Cerebellar cortex (tissue), 1 donor: Measurements from ENCODE around the gene COQ7.
A peak's percentile ranks its signal among the peaks of the same experiment; 100 is the strongest.

Experiments used
- DNase-seq: peaks from one replicate; pipeline ENCODE4 v3.0.0-alpha.2; 2015; ENCODE audit warnings: low spot score

The COQ7 gene

DNA sequence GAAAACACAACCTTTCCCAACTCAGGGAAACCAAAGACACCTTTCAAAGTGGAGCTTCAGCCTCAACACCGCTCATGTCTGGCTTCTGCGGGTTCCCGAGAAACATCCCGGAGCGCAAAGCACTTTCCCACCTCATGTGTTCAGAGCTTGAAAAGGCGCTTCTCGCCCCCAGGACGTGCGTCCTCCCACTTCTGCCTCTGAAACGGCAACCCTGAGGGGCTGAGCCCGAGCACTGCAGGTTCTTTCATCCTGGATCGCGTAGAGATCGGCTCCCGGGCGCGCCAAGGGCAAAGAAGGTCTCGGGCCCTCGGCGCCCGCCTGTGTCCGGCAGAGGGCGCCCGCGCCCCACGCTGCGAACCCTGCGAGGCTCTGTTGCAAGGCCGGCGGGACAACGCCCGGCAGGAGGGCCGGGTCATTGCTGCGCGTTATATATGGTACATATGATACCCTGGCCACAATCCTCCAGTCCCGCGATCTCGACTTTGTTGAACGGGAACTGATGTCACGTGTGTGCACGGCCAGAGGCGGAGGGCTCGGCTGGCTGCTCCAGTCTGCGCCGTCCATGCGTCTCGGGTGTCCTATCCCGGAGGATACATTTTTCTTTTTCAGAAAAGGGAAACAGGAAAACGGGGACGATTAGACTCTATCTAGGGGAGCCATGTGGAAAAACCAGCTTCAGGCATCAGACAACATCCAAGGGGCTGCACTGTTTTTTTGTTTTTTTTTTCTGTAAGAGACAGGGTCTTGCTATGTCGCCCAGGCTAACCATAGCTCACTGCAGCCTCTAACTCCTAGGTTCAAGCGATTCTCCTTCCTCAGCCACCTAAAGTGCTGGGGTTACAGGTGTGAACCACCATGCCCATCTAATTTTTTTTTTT lies 19.1 kb downstream of the COQ7 start:
- DNase-seq = peak; percentile 71

DNA sequence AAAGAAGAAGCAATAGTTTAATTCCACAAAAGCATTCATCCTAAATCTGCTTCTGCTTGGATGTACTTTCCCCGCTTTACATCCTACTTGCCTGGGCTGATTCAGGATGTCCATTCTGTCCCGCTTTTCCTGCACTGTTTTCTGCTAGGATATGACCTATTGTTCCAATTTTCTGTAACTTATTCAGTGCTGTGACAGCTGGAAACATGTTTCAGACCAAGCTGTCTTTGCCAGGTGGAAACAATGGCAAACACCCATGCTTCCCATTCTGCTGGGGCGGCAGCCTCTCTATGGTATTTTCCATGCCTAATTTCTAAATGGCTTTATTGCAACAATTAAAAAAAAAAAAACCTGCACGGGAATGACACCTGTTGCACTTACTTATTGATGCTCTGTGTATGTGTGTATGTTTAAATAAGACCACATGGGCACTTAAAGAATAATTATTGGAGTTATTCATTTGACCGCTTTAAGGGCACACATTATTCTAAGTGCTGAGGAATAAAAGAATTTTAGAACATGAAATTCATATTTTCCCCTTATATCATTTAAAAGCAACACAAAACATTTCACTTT lies 21.0 kb downstream of the COQ7 start:
- no peak for DNase-seq

- DNase-seq = no peak
Observed at GRCh38 chr16:19089410-19089955, 22.1 kb downstream of the COQ7 start.

DNA sequence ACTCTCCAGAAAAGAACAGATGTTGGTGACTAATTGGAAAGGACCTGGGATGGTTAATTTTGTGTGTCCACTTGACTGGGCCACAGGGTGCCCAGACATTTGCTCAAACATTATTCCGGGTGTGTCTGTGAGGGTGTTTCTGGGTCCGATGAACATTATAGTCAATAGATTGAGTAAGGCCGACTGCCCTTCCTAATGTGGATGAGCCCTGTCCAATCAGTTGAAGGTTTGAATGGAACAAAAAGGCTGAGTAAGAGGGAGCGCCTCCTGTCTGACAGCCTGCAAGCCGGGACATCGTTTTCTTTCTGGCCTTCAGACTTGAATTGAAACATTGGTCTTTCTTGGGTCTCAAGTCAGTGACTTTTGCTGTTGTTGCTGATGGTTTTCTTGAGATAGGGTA lies 23.5 kb downstream of the COQ7 start:
- no peak for DNase-seq

DNA sequence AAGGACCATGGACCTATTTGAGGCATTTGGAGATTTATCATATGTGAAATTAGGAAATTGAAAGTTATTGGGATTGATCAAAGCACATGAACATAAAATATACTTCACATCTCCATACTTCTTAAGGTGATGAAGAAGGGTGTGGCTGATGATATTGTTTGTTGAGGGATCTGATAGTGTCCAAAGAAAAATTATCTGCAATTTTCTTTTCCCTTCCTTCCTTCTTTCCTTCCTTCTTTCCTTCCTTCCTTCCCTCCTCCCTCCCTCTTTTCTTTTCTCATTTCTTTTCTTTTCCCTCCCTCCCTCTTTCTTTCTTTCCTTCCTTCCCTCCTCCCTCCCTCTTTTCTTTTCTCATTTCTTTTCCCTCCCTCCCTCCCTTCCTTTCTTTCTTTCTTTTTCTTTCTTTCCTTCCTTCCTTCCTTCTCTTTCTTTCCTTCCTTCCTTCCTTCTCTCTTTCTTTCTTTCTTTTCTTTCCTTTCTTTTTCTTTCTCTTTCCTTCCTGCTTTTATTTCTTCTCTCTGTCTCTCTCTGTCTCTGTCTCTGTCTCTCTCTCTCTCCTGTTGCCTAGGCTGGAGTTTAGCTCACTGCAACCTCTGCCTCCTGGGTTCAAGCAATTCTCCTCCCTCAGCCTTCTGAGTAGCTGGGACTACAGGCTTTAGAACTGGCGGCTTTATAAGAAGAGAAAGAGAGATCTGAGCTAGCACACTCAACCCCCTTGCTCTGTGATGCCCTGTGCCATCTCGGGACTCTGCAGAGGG lies 25.4 kb downstream of the COQ7 start:
- DNase-seq = no peak

- no peak for DNase-seq
Observed at GRCh38 chr16:19093631-19094541, 26.5 kb downstream of the COQ7 start.

GRCh38 chr16:19094542-19095365 lies 27.3 kb downstream of the COQ7 start:
- no peak for DNase-seq

GRCh38 chr16:19095654-19096053 lies 28.2 kb downstream of the COQ7 start:
- DNase-seq = no peak

DNA sequence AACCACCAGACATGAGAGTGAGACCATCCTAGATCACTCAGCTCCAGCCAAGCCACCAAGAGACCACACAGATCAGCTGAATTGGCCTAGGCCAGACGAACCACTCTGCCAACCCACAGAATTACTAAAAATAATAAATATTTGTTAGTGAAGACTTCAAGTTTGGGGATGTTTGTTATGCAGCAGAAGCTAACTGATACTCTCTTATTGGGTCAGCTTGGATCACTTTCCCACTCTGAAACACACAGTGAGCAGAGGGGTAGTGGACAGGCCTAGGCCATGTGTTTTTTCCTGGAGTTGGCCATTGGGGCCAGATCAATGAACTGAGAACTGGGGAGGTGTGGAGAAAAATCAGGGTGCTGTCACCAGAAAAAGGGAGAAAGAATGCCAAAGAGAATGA lies 30.8 kb downstream of the COQ7 start:
- DNase-seq = no peak

DNA sequence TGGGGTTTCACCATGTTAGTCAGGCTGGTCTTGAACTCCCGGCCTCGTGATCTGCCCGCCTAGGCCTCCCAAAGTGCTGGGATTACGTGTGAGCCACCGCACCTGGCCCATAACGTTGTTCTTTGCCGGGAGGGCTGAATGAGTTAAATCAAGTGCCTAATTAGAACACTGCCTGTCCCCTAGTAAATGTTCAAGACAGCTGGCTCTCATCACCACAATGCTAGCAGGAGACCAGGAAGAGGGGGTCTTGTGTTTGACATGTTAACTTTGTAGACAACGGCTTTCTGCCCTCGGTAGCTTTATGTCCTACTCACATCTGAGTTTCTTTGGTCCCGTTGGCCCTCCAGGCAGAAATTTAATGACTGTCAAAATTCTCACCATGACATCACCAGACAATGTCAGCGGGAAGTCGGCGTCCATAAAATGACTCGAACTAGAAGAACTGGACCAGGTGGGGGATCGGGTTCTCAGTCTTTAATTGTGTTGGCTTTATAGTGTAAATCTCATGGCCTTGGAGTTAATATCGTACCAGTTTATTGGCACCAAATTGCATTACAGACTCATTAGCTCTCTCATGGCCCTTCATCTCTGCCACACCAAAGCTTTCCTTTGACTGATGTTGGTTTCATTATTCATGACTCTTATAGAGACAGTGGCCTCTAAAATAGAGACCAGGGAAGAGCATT lies 34.9 kb downstream of the COQ7 start:
- no peak for DNase-seq

- no peak for DNase-seq
Observed at GRCh38 chr16:19104607-19105006, 37.2 kb downstream of the COQ7 start.

GRCh38 chr16:19105131-19105530 lies 37.7 kb downstream of the COQ7 start:
- DNase-seq = no peak

- no peak for DNase-seq
Observed at GRCh38 chr16:19105891-19106624, 38.6 kb downstream of the COQ7 start.

GRCh38 chr16:19106625-19107020 lies 39.2 kb downstream of the COQ7 start:
- no peak for DNase-seq

- no peak for DNase-seq
Observed at GRCh38 chr16:19108409-19109287, 41.2 kb downstream of the COQ7 start.

DNA sequence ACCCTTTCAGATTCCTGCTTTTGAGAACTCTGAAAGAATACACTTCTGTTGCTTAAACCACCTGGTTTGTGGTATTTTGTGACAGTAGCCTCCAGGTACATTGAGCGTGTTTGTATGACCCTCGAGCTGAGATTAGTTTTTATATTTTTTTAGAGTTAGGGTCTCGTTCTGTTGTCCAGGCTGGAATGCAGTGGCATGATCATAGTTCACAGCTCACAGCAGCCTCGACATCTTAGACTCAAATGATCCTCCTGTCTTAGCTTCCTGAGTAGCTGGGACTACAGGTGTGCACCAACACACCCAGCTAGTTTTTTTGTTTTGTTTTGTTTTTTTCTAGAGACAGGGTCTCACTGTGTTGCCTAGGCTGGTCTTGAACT lies 41.9 kb downstream of the COQ7 start:
- no peak for DNase-seq

- no peak for DNase-seq
Observed at GRCh38 chr16:19110537-19111360, 43.3 kb downstream of the COQ7 start.

DNA sequence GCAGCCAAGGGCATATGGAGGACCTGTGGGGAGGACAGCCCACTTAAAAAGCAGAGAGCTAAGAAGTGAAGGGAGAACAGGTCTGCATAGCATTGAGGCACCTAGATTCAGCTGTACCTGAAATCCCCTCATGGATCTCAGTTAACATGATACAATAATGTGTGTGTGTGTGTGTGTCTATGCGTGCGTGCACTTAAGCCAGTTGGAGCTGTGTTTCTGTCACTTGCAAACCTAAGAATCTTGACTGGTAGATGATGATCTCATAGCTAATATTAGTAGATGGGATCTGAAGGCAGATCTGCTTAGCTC lies 44.6 kb downstream of the COQ7 start:
- DNase-seq = no peak
